ENCODE data around the gene TARBP2. TPM values are rescaled to one million over a fixed set of nuclear protein-coding genes. Genes with fewer than 3 reads are reported as not detected.
A peak's percentile ranks its signal among the peaks of the same experiment; 100 is the strongest.
"Not testable (repeated sequence)": the region's sequence is repeated elsewhere in the genome, so short reads cannot be mapped to it uniquely, and the experiment has no call there.

The TARBP2 gene
- total RNA-seq, 6 experiments from 2014 or later, result 15.1 to 20.8 (median 17.8) TPM

DNA sequence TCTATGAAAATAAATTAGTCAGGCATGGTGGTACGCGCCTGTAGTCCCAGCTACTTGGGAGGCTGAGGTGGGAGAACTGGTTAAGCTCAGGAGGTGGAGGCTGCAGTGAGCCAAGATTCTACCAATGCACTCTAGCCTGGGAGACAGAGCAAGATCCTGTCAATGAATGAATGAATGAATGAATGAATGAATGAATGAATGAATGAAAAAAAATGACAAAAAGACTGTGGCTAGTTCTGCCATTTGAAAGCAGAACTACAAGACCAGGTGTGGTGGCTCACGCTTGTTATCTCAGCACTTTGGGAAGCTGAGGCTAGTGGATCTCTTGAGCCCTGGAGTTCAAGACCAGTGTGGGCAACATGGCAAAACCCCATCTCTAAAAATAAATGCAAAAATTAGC is 38.4 kb downstream of the TARBP2 start:
- no peak for DNase-seq
- H3K4me3 ChIP-seq, result no peak overlapping the region
- ATAC-seq, result no peak
- H3K4me1 ChIP-seq, result peaks cover 0 to 34% (median 15%) of the 10 kb centered on the region in 4 donors
- TF ChIP-seq, protein P1, sequence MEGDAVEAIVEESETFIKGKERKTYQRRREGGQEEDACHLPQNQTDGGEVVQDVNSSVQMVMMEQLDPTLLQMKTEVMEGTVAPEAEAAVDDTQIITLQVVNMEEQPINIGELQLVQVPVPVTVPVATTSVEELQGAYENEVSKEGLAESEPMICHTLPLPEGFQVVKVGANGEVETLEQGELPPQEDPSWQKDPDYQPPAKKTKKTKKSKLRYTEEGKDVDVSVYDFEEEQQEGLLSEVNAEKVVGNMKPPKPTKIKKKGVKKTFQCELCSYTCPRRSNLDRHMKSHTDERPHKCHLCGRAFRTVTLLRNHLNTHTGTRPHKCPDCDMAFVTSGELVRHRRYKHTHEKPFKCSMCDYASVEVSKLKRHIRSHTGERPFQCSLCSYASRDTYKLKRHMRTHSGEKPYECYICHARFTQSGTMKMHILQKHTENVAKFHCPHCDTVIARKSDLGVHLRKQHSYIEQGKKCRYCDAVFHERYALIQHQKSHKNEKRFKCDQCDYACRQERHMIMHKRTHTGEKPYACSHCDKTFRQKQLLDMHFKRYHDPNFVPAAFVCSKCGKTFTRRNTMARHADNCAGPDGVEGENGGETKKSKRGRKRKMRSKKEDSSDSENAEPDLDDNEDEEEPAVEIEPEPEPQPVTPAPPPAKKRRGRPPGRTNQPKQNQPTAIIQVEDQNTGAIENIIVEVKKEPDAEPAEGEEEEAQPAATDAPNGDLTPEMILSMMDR (IDR thresholded peaks at IDR 0.05), result no peak
- TF ChIP-seq POLR2A (IDR thresholded peaks at IDR 0.05), result no peak
- no peak overlapping the region for H3K27ac ChIP-seq
- no peaks in the 10 kb centered on the region for H3K27me3 ChIP-seq
- peaks cover 0 to 46% (median 30%) of the 10 kb centered on the region in 4 donors for H3K36me3 ChIP-seq
- H3K9me3 ChIP-seq, result no peaks in the 10 kb centered on the region
- WGBS (ENCODE audit: insufficient coverage, low coverage, low lambda C conversion rate, missing lambda C conversion rate), result 100% methylated on average over 3 of the region's 3 CpGs
- intact Hi-C loops (cut with DNase I), result no loop called here

DNA sequence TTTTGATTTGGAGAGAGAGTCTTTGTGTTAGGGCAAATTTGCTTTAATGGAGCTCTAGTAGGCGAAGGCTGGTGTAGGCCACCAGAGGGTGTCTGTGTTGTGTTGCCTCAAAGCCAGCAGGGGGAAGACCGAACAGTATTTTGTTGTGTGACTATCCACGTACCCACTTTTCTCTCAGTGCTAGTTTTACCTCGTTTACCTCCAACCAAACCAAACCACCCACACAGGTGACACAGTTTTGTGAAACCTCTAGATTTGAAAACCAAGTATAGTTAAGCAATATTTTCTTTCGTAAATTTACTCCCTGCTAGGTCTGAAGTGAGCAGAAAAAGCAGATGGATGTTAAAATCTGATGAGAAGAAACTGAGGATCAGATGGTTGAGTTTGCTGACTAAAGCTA is 42.5 kb downstream of the TARBP2 start:
- Histone ChIP-seq H3K27ac (peak overlapping the region in 2 of 3 donors; percentile 9 to 49), H3K27me3 (no peaks in the 10 kb centered on the region), H3K9me3 (no peaks in the 10 kb centered on the region), H3K4me3 (no peak overlapping the region), H3K4me1 (peaks cover 0 to 34% (median 11%) of the 10 kb centered on the region in 4 donors), H3K36me3 (peaks cover 0 to 23% (median 11%) of the 10 kb centered on the region in 4 donors)
- intact Hi-C loops (cut with DNase I), result loop anchor here in 1 of 2 donors (10.0 kb wide), 1 partner anchor 131 kb away; the partner anchor contains the start of gene ATP5MC2
- TF ChIP-seq, protein P1 (IDR thresholded peaks at IDR 0.05), result peak; percentile 77 to 92 (median 82)
- no peak for TF ChIP-seq POLR2A (IDR thresholded peaks at IDR 0.05)
- WGBS (ENCODE audit: insufficient coverage, low coverage, low lambda C conversion rate, missing lambda C conversion rate), result 2% methylated on average over 5 of the region's 5 CpGs
- DNase-seq (peak in 2 of 3 donors; percentile 34 to 58), ATAC-seq (peak; percentile 81 to 93 (median 90))

DNA sequence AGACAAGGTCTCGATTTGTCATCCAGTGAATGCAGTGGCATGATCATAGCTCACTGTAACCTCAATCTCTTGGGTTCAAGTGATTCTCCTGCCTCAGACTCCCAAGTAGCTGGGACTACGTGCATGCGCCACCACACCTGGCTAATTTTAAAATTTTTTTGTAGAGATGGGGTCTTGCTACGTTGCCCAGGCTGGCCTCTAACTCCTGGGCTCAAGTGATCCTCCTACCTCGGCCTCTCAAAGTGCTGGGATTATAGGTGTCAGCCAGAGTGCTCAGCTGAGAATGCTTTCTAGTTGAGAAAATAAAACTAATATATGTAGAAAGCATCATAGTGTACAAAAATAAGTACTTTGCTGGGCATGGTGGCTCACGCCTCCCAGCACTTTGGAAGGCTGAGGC is 47.3 kb downstream of the TARBP2 start:
- Histone ChIP-seq H3K36me3 (peaks cover 0 to 29% (median 11%) of the 10 kb centered on the region in 4 donors), H3K4me1 (peaks cover 0 to 23% (median 3%) of the 10 kb centered on the region in 4 donors)
- H3K9me3 ChIP-seq, ATAC-seq, H3K27ac ChIP-seq, H3K4me3 ChIP-seq, H3K27me3 ChIP-seq, DNase-seq: not testable (repeated sequence)
- intact Hi-C loops (cut with DNase I), result loop anchor here in 1 of 2 donors (10.0 kb wide), 1 partner anchor 126 kb away; the partner anchor contains the start of gene ATP5MC2
- 96% methylated on average over 6 of the region's 6 CpGs for WGBS (ENCODE audit: insufficient coverage, low coverage, low lambda C conversion rate, missing lambda C conversion rate)

DNA sequence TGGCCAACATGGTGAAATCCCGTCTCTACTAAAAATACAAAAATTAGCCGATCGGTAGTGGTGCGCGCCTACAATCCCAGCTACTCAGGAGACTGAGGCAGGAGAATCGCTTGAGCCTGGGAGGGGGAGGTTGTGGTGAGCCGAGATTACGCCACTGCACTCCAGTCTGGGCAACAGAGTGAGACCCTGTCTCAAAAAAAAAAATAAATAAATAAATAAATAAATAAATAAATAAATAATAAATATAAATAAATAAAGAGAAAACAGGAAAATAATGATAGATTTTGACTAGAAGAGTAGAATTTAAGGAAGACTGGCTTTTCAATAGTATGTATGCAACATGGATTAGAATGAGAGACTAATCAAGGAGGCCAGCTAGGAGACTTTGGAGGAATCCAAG is 49.0 kb downstream of the TARBP2 start:
- 94% methylated on average over 8 of the region's 8 CpGs for WGBS (ENCODE audit: insufficient coverage, low coverage, low lambda C conversion rate, missing lambda C conversion rate)
- not testable (repeated sequence) for H3K27ac ChIP-seq, H3K4me1 ChIP-seq, H3K4me3 ChIP-seq, DNase-seq, ATAC-seq, H3K9me3 ChIP-seq, H3K27me3 ChIP-seq
- intact Hi-C loops (cut with DNase I), result loop anchor here in 1 of 2 donors (10.0 kb wide), 1 partner anchor 195 kb away; no protein-coding TSS in a partner anchor
- peaks cover 0 to 29% (median 11%) of the 10 kb centered on the region in 4 donors for H3K36me3 ChIP-seq

DNA sequence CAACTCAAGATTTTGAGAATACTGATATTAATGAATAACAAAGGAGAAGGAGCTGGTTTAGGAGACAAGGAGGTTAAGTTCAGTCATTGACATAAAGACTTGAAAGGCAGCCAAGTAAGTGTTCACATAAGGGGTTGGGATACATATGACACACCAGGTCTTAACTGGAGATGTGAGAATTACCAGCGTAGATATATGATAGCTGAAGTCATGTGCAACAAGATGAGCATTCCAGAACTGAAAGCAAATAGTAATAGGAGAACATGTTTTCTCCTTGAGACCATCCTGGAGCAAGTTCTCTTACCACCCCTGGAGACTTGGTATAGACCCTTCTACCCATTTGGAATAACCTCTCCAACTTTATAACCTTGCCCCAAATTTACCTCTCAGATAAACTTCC is 49.5 kb downstream of the TARBP2 start:
- Histone ChIP-seq H3K4me3 (no peak overlapping the region), H3K9me3 (no peaks in the 10 kb centered on the region), H3K4me1 (peaks cover 0 to under 1% (median 0%) of the 10 kb centered on the region in 4 donors), H3K27ac (no peak overlapping the region), H3K36me3 (peaks cover 0 to 29% (median 11%) of the 10 kb centered on the region in 4 donors), H3K27me3 (no peaks in the 10 kb centered on the region)
- no peak for TF ChIP-seq POLR2A (IDR thresholded peaks at IDR 0.05)
- TF ChIP-seq, protein P1 (IDR thresholded peaks at IDR 0.05), result no peak
- no CpG with 5 or more reads among the region's 1 CpG for WGBS (ENCODE audit: insufficient coverage, low coverage, low lambda C conversion rate, missing lambda C conversion rate)
- intact Hi-C loops (cut with DNase I), result loop anchor here in 1 of 2 donors (10.0 kb wide), 1 partner anchor 194 kb away; no protein-coding TSS in a partner anchor
- DNase-seq (no peak), ATAC-seq (peak in 1 of 4 donors; percentile 42)
